Lung (tissue), 12 donors: ENCODE results near the gene SFTPB. TPM values are rescaled to one million over a fixed set of nuclear protein-coding genes. Genes with fewer than 3 reads are reported as not detected.

Experiments used
- ATAC-seq: fragments of 200-7000 bp; cut with Tn5 transposase; one replicate; pipeline ENCODE4 v1.9.1; 2020; ENCODE audit warnings: moderate number of reproducible peaks; ENCODE audit not compliant: insufficient read depth, low FRiP score
- DNase-seq, 3 donors: peaks; one replicate each; pipeline ENCODE4 v3.0.0-alpha.2; 2013 to 2017
- H3K27ac ChIP-seq, 2 donors: one replicate each; pipeline ENCODE4 v1.5.1; 2013; ENCODE audit warnings: mild to moderate bottlenecking in 2 of 2, moderate library complexity in 2 of 2, control low read depth in 1 of 2, inconsistent platforms in 1 of 2, low read depth in 1 of 2, low read length in 1 of 2
- H3K27me3 ChIP-seq, 3 donors: one replicate each; pipeline ENCODE4 v1.5.1; 2013; ENCODE audit warnings: low read length in 2 of 3; ENCODE audit not compliant: control insufficient read depth in 3 of 3, insufficient read depth in 3 of 3
- H3K36me3 ChIP-seq, 4 donors: one replicate each; pipeline ENCODE4 v1.5.1; 2013; ENCODE audit warnings: low read length in 4 of 4, mild to moderate bottlenecking in 1 of 4, moderate library complexity in 1 of 4; ENCODE audit not compliant: control insufficient read depth in 4 of 4, insufficient read depth in 4 of 4
- H3K4me1 ChIP-seq, 5 donors: one replicate each; pipeline ENCODE4 v1.5.1; 2013; ENCODE audit warnings: low read length in 5 of 5, mild to moderate bottlenecking in 2 of 5, moderate library complexity in 1 of 5; ENCODE audit not compliant: control insufficient read depth in 5 of 5, insufficient read depth in 5 of 5
- H3K4me3 ChIP-seq: one replicate; pipeline ENCODE4 v1.5.1; 2013; ENCODE audit warnings: mild to moderate bottlenecking, control low read depth, moderate library complexity
- H3K9ac ChIP-seq, 2 donors: one replicate each; pipeline ENCODE4 v1.5.1; 2013; ENCODE audit warnings: low read length in 2 of 2, control low read depth in 1 of 2; ENCODE audit not compliant: insufficient read depth in 1 of 2
- H3K9me3 ChIP-seq, 4 donors: one replicate each; pipeline ENCODE4 v1.5.1; 2013; ENCODE audit warnings: low read length in 3 of 4, mild to moderate bottlenecking in 1 of 4, moderate library complexity in 1 of 4; ENCODE audit not compliant: control insufficient read depth in 4 of 4, insufficient read depth in 3 of 4
- CTCF ChIP-seq: IDR thresholded peaks from 2 replicates; pipeline ENCODE4 v1.5.1; 2012; ENCODE audit warnings: mild to moderate bottlenecking; ENCODE audit errors: control extremely low read depth, extremely low read depth
- WGBS, 2 donors: extraction: QIAGEN DNeasy Blood & Tissue Kit; methylation state at CpG; one replicate each; pipeline ENCODE4 v1.1.7; 2013; 5-methylcytosine and 5-hydroxymethylcytosine counted together
- polyA plus RNA-seq, 2 donors: library from polyadenylated mRNA; stranded (reverse); fragments of 200-250 nt; gene quantifications; one replicate each; pipeline ENCODE4 v1.2.1, GENCODE V29; 2013
- total RNA-seq, 2 donors: library from RNA; depleted of rRNA in 1 of 2; stranded (reverse); fragments of >200 nt in 1 of 2; gene quantifications; one replicate each; pipeline ENCODE4 v1.2.1, GENCODE V29; 2014 to 2021
- donor health status: control.
- donor health status: control.
- donor health status: Bipolar disorder and iron deficiency.
- donor health status: healthy.
- donor health status: DM: yes; HTN: yes; CAD: no.

Gene SFTPB
- total and polyA plus RNA-seq, 4 donors = 6,615 to 19,115 (median 13,690) TPM

- Histone ChIP-seq H3K36me3 (peaks cover 0 to 14% (median 2%) of the 10 kb centered on the region in 4 donors), H3K9me3 (no peaks in the 10 kb centered on the region), H3K27me3 (no peaks in the 10 kb centered on the region), H3K27ac (peak overlapping the region in 1 of 2 donors; percentile 89), H3K4me1 (peaks cover 0 to 9% (median 0%) of the 10 kb centered on the region in 5 donors), H3K9ac (no peak overlapping the region), H3K4me3 (no peak overlapping the region)
- no peak for TF ChIP-seq CTCF
- DNase-seq (no peak), ATAC-seq (no peak)
- 67 to 69% methylated on average over 5 of the region's 5 CpGs for WGBS, 2 donors
Measured at GRCh38 chr2:85669549-85669948, 1.6 kb upstream of the SFTPB start.

GRCh38 chr2:85668857-85669142 is 801 bp upstream of the SFTPB start:
- DNase-seq (no peak), ATAC-seq (no peak)
- H3K27me3 ChIP-seq = no peaks in the 10 kb centered on the region
- H3K27ac ChIP-seq = peak overlapping the region in 1 of 2 donors; percentile 89
- 68 to 83% methylated on average over 3 of the region's 3 CpGs for WGBS, 2 donors
- H3K4me1 ChIP-seq = peaks cover 0 to 9% (median 0%) of the 10 kb centered on the region in 5 donors
- H3K4me3 ChIP-seq = no peak overlapping the region
- no peaks in the 10 kb centered on the region for H3K9me3 ChIP-seq
- H3K36me3 ChIP-seq = peaks cover 0 to 18% (median 2%) of the 10 kb centered on the region in 4 donors
- TF ChIP-seq CTCF = no peak
- no peak overlapping the region for H3K9ac ChIP-seq

GRCh38 chr2:85667561-85668008 is 414 bp downstream of the SFTPB start:
- Histone ChIP-seq H3K9me3 (no peaks in the 10 kb centered on the region), H3K4me3 (peak overlapping the region; percentile 50), H3K36me3 (peaks cover 0 to 19% (median 2%) of the 10 kb centered on the region in 4 donors), H3K27me3 (no peaks in the 10 kb centered on the region), H3K4me1 (peaks cover 0 to 10% (median 0%) of the 10 kb centered on the region in 5 donors), H3K9ac (no peak overlapping the region), H3K27ac (peak overlapping the region in 1 of 2 donors; percentile 91)
- DNase-seq (no peak), ATAC-seq (no peak)
- TF ChIP-seq CTCF = no peak
- 74 to 81% methylated on average over 3 of the region's 3 CpGs for WGBS, 2 donors
